ENCODE measurements around the gene KIAA1191.

DNA sequence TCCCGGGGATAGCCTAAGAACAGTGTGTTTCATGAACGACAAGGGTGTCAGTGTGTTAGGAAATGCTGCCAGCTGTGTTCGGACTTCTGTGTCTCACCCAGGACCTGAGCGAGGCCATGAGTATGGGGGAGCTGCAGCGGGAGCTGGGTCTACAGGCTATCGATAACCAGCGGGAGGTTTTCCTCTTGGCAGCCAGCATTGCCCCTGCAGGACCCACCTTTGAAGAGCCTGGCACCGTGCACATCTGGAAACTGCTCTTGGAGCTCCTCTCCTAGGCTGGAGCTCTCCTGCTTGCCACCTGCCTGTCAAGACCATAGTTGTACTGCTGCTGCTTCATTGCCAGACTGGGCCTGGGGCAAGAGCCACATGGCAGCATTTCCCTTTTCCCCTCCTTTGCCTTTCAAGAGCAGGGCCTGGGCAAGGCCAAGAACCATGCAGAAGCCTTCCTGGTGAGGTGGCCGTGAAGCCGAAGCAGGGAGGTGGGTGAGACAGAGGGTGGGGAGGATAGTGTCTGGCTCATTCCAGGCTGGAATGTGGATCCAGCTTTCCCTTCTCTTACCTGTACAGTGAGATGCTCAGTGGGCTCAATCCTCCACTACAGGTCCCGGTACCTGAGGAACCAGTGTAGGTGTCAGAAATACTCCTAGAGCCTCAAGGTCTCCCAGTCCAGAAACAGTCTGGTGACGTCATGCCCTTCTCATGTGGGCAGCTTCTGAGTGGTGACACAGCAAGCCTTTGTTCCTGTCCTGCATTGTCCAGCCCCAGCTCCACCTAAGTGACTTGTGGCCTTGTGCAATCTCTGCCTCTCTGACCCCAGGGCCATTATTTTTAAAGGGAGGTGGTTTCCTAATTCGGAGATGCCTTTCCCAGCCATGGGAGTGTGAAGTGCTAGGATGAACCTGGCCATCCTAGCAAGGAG is 10.3 kb upstream of the KIAA1191 start:
- TF ChIP-seq ZFP3 (CRISPR knock-in tag; IDR thresholded peaks at IDR 0.05): no peak
- no peak for TF ChIP-seq RARB (CRISPR knock-in tag; IDR thresholded peaks at IDR 0.05)
- TF ChIP-seq SNAI2 (CRISPR knock-in tag; IDR thresholded peaks at IDR 0.05): no peak
- no peak for TF ChIP-seq PATZ1 (CRISPR knock-in tag; IDR thresholded peaks at IDR 0.05; ENCODE audit: borderline replicate concordance)
- no peak for TF ChIP-seq CREB5 (CRISPR knock-in tag; IDR thresholded peaks at IDR 0.05; ENCODE audit: low read depth)
- no peak for TF ChIP-seq ARNTL (CRISPR knock-in tag; IDR thresholded peaks at IDR 0.05; ENCODE audit: borderline replicate concordance, low read depth)
- TF ChIP-seq TSHZ2 (CRISPR knock-in tag; IDR thresholded peaks at IDR 0.05): no peak
- TF ChIP-seq TCF4 (CRISPR knock-in tag; IDR thresholded peaks at IDR 0.05; ENCODE audit: borderline replicate concordance): no peak
- no peak for TF ChIP-seq ZFP30 (CRISPR knock-in tag; IDR thresholded peaks at IDR 0.05)
- TF ChIP-seq ZNF8 (CRISPR knock-in tag; IDR thresholded peaks at IDR 0.05): no peak
